ENCODE data around the gene SOX6.

- TF ChIP-seq CTCF (IDR thresholded peaks at IDR 0.05) (no peak), POLR2A (IDR thresholded peaks at IDR 0.05) (no peak)
Observed at GRCh38 chr11:16191868-16192240, 164.5 kb downstream of the SOX6 start.
